HCT116 (cell line): Measurements from ENCODE around the gene LUC7L. TPM values are rescaled to one million over a fixed set of nuclear protein-coding genes. Genes with fewer than 3 reads are reported as not detected.

Source experiments
- ATAC-seq: fragments of 200-7000 bp; cut with Tn5 transposase; 2 replicates; pipeline ENCODE4 v1.9.1; 2020; ENCODE audit warnings: mild to moderate bottlenecking, moderate library complexity
- BruUV-seq: library from RNA; stranded (reverse); fragments of 400-500 nt; replicated peaks from 2 replicates; lab custom pipeline; 2021; lab: Mats Ljungman, UMichigan
- CTCF ChIA-PET: fragments of 300-600 bp; sonication (Branson Sonifier 250); formaldehyde crosslinking; loops from one replicate; lab custom pipeline; 2021; ENCODE audit warnings: antibody characterized with exemption; lab: Charles Lee
- POLR2A ChIA-PET: fragments of 300-600, 350-600 bp; sonication (Branson Sonifier 250); formaldehyde crosslinking; loops from one replicate; lab custom pipeline; 2021; ENCODE audit warnings: antibody characterized with exemption; lab: Charles Lee
- RAD21 ChIA-PET, 2 experiments: fragments of 300-600 bp; sonication (Branson Sonifier 250); formaldehyde crosslinking; loops; one replicate each; lab custom pipeline; 2023; ENCODE audit warnings: low total read pairs in 2 of 2; ENCODE audit not compliant: uncharacterized antibody in 2 of 2, unreplicated experiment in 2 of 2, low non-redundant PET in 1 of 2; lab: Charles Lee
- DNase-seq: peaks from one replicate; pipeline ENCODE4 v3.0.0-alpha.2; 2010; ENCODE audit warnings: low read depth, low spot score
- H2AFZ ChIP-seq: fragments of 200-600 bp; shearing (Covaris generic), sonication (generic); 2 replicates; pipeline ENCODE4 v1.6.1; 2017; ENCODE audit warnings: low read depth, mixed run types, mixed read lengths, antibody characterized with exemption, low read length; ENCODE audit not compliant: poor library complexity, severe bottlenecking
- H3K27ac ChIP-seq: 2 replicates; pipeline ENCODE4 v1.5.1; 2012; ENCODE audit warnings: low read depth, low read length
- H3K27me3 ChIP-seq: fragments of 200-600 bp; sonication (generic); 2 replicates; pipeline ENCODE4 v1.6.1; 2016; ENCODE audit warnings: mixed run types, low read length, mixed read lengths; ENCODE audit not compliant: insufficient read depth
- H3K36me3 ChIP-seq, 2 experiments: fragments of 200-500 bp in 1 of 2; fragments of 200-600 bp in 1 of 2; sonication (Bioruptor generic) in 1 of 2; sonication (generic) in 1 of 2; 2 replicates each; pipeline versions ENCODE4 v1.5.1 to v1.6.1; 2014 to 2016; ENCODE audit warnings: low read length in 2 of 2, inconsistent platforms in 1 of 2, mixed read lengths in 1 of 2, mixed run types in 1 of 2; ENCODE audit not compliant: insufficient read depth in 2 of 2, control insufficient read depth in 1 of 2
- H3K4me1 ChIP-seq, 2 experiments: fragments of 200-600 bp in 1 of 2; sonication (generic) in 1 of 2; 2 replicates each; pipeline versions ENCODE4 v1.5.1 to v1.6.1; 2012 to 2017; ENCODE audit warnings: low read length in 2 of 2, inconsistent platforms in 1 of 2, mild to moderate bottlenecking in 1 of 2, mixed read lengths in 1 of 2, mixed run types in 1 of 2, moderate library complexity in 1 of 2; ENCODE audit not compliant: insufficient read depth in 2 of 2, control insufficient read depth in 1 of 2
- H3K4me2 ChIP-seq: fragments of 200-600 bp; sonication (generic); 2 replicates; pipeline ENCODE4 v1.6.1; 2017; ENCODE audit warnings: mixed run types, low read length, mixed read lengths
- H3K4me3 ChIP-seq, 2 experiments: fragments of 200-600 bp in 1 of 2; sonication (generic) in 1 of 2; replicated peaks in 1 of 2; 2 replicates each; pipeline ENCODE4 v1.5.1; 2011 to 2016; ENCODE audit warnings: low read length in 2 of 2, control low read depth in 1 of 2, low read depth in 1 of 2, mild to moderate bottlenecking in 1 of 2, mixed read lengths in 1 of 2, mixed run types in 1 of 2
- H3K79me2 ChIP-seq: fragments of 200-600 bp; sonication (generic); 2 replicates; pipeline ENCODE4 v1.6.1; 2017; ENCODE audit warnings: mild to moderate bottlenecking, mixed run types, low read length, moderate library complexity, mixed read lengths; ENCODE audit not compliant: insufficient read depth
- H3K9ac ChIP-seq: fragments of 200-600 bp; sonication (generic); 2 replicates; pipeline ENCODE4 v1.6.1; 2016; ENCODE audit warnings: low read length, mixed read lengths
- H3K9me2 ChIP-seq: fragments of 200-600 bp; sonication (generic), shearing (Covaris generic); 2 replicates; pipeline ENCODE4 v1.6.1; 2017; ENCODE audit warnings: mixed run types, mild to moderate bottlenecking, moderate library complexity; ENCODE audit not compliant: insufficient read depth
- H3K9me3 ChIP-seq, 2 experiments: fragments of 200-500 bp in 1 of 2; fragments of 200-600 bp in 1 of 2; sonication (Bioruptor generic) in 1 of 2; sonication (generic) in 1 of 2; 2 replicates each; pipeline ENCODE4 v1.6.1; 2014 to 2017; ENCODE audit warnings: low read length in 2 of 2, mixed read lengths in 2 of 2, inconsistent platforms in 1 of 2, low read depth in 1 of 2, mild to moderate bottlenecking in 1 of 2, mixed run types in 1 of 2, moderate library complexity in 1 of 2; ENCODE audit not compliant: control insufficient read depth in 1 of 2, insufficient read depth in 1 of 2
- H4K20me1 ChIP-seq: fragments of 200-600 bp; sonication (generic), shearing (Covaris generic); 2 replicates; pipeline ENCODE4 v1.6.1; 2017; ENCODE audit warnings: mixed run types, mild to moderate bottlenecking, moderate library complexity; ENCODE audit not compliant: insufficient read depth
- ATF3 ChIP-seq: IDR thresholded peaks from 2 replicates; pipeline ENCODE4 v1.6.1; 2012
- CEBPB ChIP-seq: IDR thresholded peaks from 2 replicates; pipeline ENCODE4 v1.6.1; 2012; ENCODE audit warnings: low read depth
- EGR1 ChIP-seq: IDR thresholded peaks from 2 replicates; pipeline ENCODE4 v1.6.1; 2012; ENCODE audit warnings: low read depth
- ELF1 ChIP-seq: IDR thresholded peaks from 2 replicates; pipeline ENCODE4 v1.6.1; 2012; ENCODE audit warnings: low read depth, borderline replicate concordance
- EZH2 ChIP-seq: fragments of 200-600 bp; sonication (generic); IDR thresholded peaks from 2 replicates; pipeline ENCODE4 v1.6.1; 2017; ENCODE audit warnings: antibody characterized with exemption, mixed run types
- EZH2phosphoT487 ChIP-seq: fragments of 200-600 bp; IDR thresholded peaks from 2 replicates; pipeline ENCODE4 v1.6.1; 2018; ENCODE audit warnings: antibody characterized with exemption, borderline replicate concordance
- FOSL1 ChIP-seq: IDR thresholded peaks from 2 replicates; pipeline ENCODE4 v1.6.1; 2012; ENCODE audit warnings: low read depth
- JUND ChIP-seq: IDR thresholded peaks from 2 replicates; pipeline ENCODE4 v1.6.1; 2012
- MAX ChIP-seq: IDR thresholded peaks from 2 replicates; pipeline ENCODE4 v1.6.1; 2012
- POLR2A ChIP-seq: IDR thresholded peaks from 2 replicates; pipeline ENCODE4 v1.7.0; 2011; ENCODE audit warnings: borderline replicate concordance; ENCODE audit not compliant: insufficient read depth, insufficient read length; ENCODE audit errors: extremely low read depth
- POLR2AphosphoS5 ChIP-seq: IDR thresholded peaks from 2 replicates; pipeline ENCODE4 v1.6.1; 2011; ENCODE audit warnings: mild to moderate bottlenecking, low read depth, low read length, moderate library complexity
- RAD21 ChIP-seq: IDR thresholded peaks from 2 replicates; pipeline ENCODE4 v1.6.1; 2012; ENCODE audit warnings: low read depth, mild to moderate bottlenecking
- SIN3A ChIP-seq: IDR thresholded peaks from 2 replicates; pipeline ENCODE4 v1.6.1; 2012; ENCODE audit warnings: low read depth
- SP1 ChIP-seq: IDR thresholded peaks from 2 replicates; pipeline ENCODE4 v1.6.1; 2012; ENCODE audit warnings: low read depth
- SRF ChIP-seq: IDR thresholded peaks from 2 replicates; pipeline ENCODE4 v1.6.1; 2012; ENCODE audit warnings: low read depth
- TCF7L2 ChIP-seq: IDR thresholded peaks from 2 replicates; pipeline ENCODE4 v1.7.0; 2011; ENCODE audit warnings: borderline replicate concordance, inconsistent platforms; ENCODE audit not compliant: insufficient read depth, insufficient read length; ENCODE audit errors: extremely low read depth
- YY1 ChIP-seq: IDR thresholded peaks from 2 replicates; pipeline ENCODE4 v1.6.1; 2011; ENCODE audit warnings: low read length, low read depth, moderate library complexity, mild to moderate bottlenecking; ENCODE audit not compliant: insufficient replicate concordance; ENCODE audit errors: extremely low read depth
- ZFX ChIP-seq: fragments of 450-650 bp; IDR thresholded peaks from 2 replicates; pipeline ENCODE4 v1.6.1; 2017
- ZNF274 ChIP-seq: fragments of 200-500 bp; sonication (Bioruptor generic); IDR thresholded peaks from 2 replicates; pipeline ENCODE4 v1.6.1; 2014; ENCODE audit warnings: mild to moderate bottlenecking, low read depth, low read length, inconsistent platforms
- intact Hi-C: fragments of 100-400 bp; cut with micrococcal nuclease; formaldehyde crosslinking; loops from 2 replicates; pipeline ENCODE4 v1.10.0; 2022
- total RNA-seq: library from RNA; stranded (reverse); gene quantifications from one replicate; pipeline ENCODE4 v1.2.1, GENCODE V29; 2021; ENCODE audit not compliant: unreplicated experiment
- TF ChIP-seq, protein P1 (sequence below): IDR thresholded peaks from 2 replicates; pipeline ENCODE4 v1.6.1; 2011; ENCODE audit warnings: mild to moderate bottlenecking, low read length, moderate library complexity; ENCODE audit not compliant: insufficient replicate concordance; ENCODE audit errors: extremely low read depth
- TF ChIP-seq, protein P2 (sequence below): IDR thresholded peaks from 2 replicates; pipeline ENCODE4 v1.6.1; 2012; ENCODE audit warnings: low read depth

LUC7L gene
- total RNA-seq, 1 experiment from 2014 or later, result 50.5 TPM

DNA sequence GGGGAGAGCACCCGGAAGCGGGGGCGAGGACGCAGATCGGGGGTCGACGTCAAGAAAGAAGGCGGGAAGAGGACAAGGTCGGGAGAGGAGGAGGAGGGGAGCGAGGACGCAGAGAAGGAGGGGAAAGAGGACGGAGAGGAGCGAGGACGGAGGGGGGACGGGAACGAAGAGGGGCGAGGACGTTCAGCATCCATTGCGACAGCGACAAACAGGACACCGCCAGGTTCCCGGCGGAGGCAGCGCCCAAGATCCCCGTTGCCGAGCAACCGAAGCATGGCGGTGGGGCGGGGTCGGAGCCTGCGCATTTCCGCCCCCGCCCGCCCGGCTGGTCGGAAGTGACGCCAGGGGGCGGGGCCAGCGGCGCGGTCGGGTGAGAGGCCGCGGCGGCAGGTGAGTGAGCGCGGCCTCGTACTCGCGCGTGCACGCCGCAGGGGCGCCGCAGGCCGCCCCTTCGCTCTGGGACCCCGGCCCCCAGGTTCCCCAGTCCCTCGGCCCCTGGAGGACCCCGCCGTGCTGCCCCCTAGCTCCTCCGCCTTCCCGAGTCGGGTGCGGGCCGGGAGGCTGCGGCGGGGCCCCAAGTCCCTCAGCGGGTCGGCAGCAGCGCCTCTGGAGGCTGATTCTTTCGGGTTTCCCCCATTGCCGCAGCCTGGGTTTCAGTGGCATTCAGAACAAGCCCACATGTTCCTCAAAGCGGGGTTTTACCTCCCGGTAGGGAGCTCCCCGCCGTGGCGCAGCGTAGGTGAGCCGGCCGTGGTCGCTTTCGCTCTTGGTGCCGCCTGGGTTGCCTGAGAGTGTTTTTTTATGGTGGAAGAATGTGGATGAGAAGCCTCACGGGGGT is 5.4 kb upstream of the LUC7L start, which contains the start of gene FAM234A:
FAM234A (plus strand) TSS at position 354 of the 838 bp plus-strand sequence. CDS start 19,593 bp downstream, outside the sequence.
- Histone ChIP-seq H3K27me3 (no peaks in the 10 kb centered on the region), H3K36me3 (no peaks in the 10 kb centered on the region), H3K4me3 (peak within 1 kb of the TSS; percentile 68 to 69), H2AFZ (no peak within 1 kb of the TSS), H4K20me1 (no peaks in the 10 kb centered on the region), H3K9ac (peak within 1 kb of the TSS; percentile 83), H3K4me2 (peak within 1 kb of the TSS; percentile 81), H3K9me2 (no peaks in the 10 kb centered on the region), H3K4me1 (peaks cover 0 to 8% of the 10 kb centered on the region in 2 experiments; a peak in 2 of 4 replicates), H3K79me2 (no peaks in the 10 kb centered on the region), H3K9me3 (no peaks in the 10 kb centered on the region), H3K27ac (peak within 1 kb of the TSS; percentile 87)
- BruUV-seq, result no TSS peak
- RAD21 ChIA-PET, result no interaction called here
- POLR2A ChIA-PET, result no interaction called here
- CTCF ChIA-PET, result interaction anchor here (0.7 to 0.8 kb wide), 2 partner anchors 138 to 187 kb away, joined by 3 to 4 read pairs; no protein-coding TSS in a partner anchor
- DNase-seq, result peak; percentile 62
- ATAC-seq, result peak; percentile 80
- intact Hi-C loops, result no loop called here
- TF ChIP-seq CEBPB (no peak), YY1 (peak; percentile 51), EZH2phosphoT487 (no peak), POLR2AphosphoS5 (peak; percentile 90), EGR1 (peak; percentile 84; the same call in 1 of the 2 replicates), ATF3 (no peak), POLR2A (no peak), SRF (no peak), SP1 (peak; percentile 40; the same call in 1 of the 2 replicates), EZH2 (no peak), TCF7L2 (no peak), JUND (no peak), ZFX (peak; percentile 72), ZNF274 (no peak), SIN3A (peak; percentile 43), ELF1 (no peak), RAD21 (no peak), MAX (peak; percentile 27), FOSL1 (no peak)
- TF ChIP-seq, protein P1, sequence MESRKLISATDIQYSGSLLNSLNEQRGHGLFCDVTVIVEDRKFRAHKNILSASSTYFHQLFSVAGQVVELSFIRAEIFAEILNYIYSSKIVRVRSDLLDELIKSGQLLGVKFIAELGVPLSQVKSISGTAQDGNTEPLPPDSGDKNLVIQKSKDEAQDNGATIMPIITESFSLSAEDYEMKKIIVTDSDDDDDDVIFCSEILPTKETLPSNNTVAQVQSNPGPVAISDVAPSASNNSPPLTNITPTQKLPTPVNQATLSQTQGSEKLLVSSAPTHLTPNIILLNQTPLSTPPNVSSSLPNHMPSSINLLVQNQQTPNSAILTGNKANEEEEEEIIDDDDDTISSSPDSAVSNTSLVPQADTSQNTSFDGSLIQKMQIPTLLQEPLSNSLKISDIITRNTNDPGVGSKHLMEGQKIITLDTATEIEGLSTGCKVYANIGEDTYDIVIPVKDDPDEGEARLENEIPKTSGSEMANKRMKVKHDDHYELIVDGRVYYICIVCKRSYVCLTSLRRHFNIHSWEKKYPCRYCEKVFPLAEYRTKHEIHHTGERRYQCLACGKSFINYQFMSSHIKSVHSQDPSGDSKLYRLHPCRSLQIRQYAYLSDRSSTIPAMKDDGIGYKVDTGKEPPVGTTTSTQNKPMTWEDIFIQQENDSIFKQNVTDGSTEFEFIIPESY, result no peak
- TF ChIP-seq, protein P2, sequence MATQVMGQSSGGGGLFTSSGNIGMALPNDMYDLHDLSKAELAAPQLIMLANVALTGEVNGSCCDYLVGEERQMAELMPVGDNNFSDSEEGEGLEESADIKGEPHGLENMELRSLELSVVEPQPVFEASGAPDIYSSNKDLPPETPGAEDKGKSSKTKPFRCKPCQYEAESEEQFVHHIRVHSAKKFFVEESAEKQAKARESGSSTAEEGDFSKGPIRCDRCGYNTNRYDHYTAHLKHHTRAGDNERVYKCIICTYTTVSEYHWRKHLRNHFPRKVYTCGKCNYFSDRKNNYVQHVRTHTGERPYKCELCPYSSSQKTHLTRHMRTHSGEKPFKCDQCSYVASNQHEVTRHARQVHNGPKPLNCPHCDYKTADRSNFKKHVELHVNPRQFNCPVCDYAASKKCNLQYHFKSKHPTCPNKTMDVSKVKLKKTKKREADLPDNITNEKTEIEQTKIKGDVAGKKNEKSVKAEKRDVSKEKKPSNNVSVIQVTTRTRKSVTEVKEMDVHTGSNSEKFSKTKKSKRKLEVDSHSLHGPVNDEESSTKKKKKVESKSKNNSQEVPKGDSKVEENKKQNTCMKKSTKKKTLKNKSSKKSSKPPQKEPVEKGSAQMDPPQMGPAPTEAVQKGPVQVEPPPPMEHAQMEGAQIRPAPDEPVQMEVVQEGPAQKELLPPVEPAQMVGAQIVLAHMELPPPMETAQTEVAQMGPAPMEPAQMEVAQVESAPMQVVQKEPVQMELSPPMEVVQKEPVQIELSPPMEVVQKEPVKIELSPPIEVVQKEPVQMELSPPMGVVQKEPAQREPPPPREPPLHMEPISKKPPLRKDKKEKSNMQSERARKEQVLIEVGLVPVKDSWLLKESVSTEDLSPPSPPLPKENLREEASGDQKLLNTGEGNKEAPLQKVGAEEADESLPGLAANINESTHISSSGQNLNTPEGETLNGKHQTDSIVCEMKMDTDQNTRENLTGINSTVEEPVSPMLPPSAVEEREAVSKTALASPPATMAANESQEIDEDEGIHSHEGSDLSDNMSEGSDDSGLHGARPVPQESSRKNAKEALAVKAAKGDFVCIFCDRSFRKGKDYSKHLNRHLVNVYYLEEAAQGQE, result no peak
